OCI-LY7 (cell line): ENCODE measurements around the gene SEPHS2.
"Not testable (repeated sequence)": the region's sequence is repeated elsewhere in the genome, so short reads cannot be mapped to it uniquely, and the experiment has no call there.

Experiments
- CTCF ChIP-seq: fragments of 200-600 bp; sonication (generic); conservative IDR thresholded peaks from 2 replicates; pipeline ENCODE4 v1.5.1; 2014; ENCODE audit warnings: mild to moderate bottlenecking, antibody characterized with exemption, low read length, moderate library complexity, mixed read lengths
- EZH2phosphoT487 ChIP-seq: fragments of 200-600 bp; sonication (generic); IDR thresholded peaks from 2 replicates; pipeline ENCODE4 v1.6.1; 2018; ENCODE audit warnings: low read depth, borderline replicate concordance, mild to moderate bottlenecking, mixed run types, antibody characterized with exemption, low read length, moderate library complexity, mixed read lengths

GRCh38 chr16:30396627-30397026 lies 49.0 kb downstream of the SEPHS2 start:
- TF ChIP-seq CTCF, EZH2phosphoT487: not testable (repeated sequence)
